Common myeloid progenitor, CD34-positive (primary cell): Measurements from ENCODE around the gene MARCOL. TPM values are rescaled to one million over a fixed set of nuclear protein-coding genes. Genes with fewer than 3 reads are reported as not detected.

ENCODE experiments used
- CTCF ChIA-PET: fragments of 350-600 bp; sonication (Branson Sonifier 250); formaldehyde crosslinking; loops from one replicate; lab custom pipeline; 2021; ENCODE audit warnings: antibody characterized with exemption; lab: Charles Lee
- POLR2A ChIA-PET: fragments of 350-600 bp; sonication (Branson Sonifier 250); formaldehyde crosslinking; loops from one replicate; lab custom pipeline; 2021; ENCODE audit warnings: antibody characterized with exemption; lab: Charles Lee
- DNase-seq, 3 donors: peaks; one replicate each; pipeline versions ENCODE4 v3.0.0 to v3.0.0-alpha.2; 2013
- H3K27ac ChIP-seq, 2 experiments: 1 replicate in 1 of 2; 2 replicates in 1 of 2; pipeline ENCODE4 v1.7.0; 2013; ENCODE audit warnings: inconsistent platforms in 2 of 2, low read length in 2 of 2, mild to moderate bottlenecking in 2 of 2, low read depth in 1 of 2, moderate library complexity in 1 of 2; ENCODE audit not compliant: severe bottlenecking in 2 of 2, insufficient read depth in 1 of 2, poor library complexity in 1 of 2
- H3K27me3 ChIP-seq, 5 experiments: replicated peaks in 2 of 5; 1 replicate in 3 of 5; 2 replicates in 2 of 5; pipeline versions ENCODE4 v1.6.1 to v1.7.0; 2013; ENCODE audit warnings: low read length in 4 of 5, mild to moderate bottlenecking in 2 of 5, moderate library complexity in 2 of 5, inconsistent platforms in 1 of 5; ENCODE audit not compliant: insufficient read depth in 5 of 5, control insufficient read depth in 4 of 5
- H3K36me3 ChIP-seq, 4 experiments: 1 replicate in 2 of 4; 2 replicates in 2 of 4; pipeline versions ENCODE4 v1.6.1 to v1.7.0; 2013; ENCODE audit warnings: low read length in 3 of 4, control low read depth in 1 of 4, mild to moderate bottlenecking in 1 of 4; ENCODE audit not compliant: control insufficient read depth in 4 of 4, insufficient read depth in 4 of 4
- H3K4me1 ChIP-seq, 4 experiments: 1 replicate in 3 of 4; 2 replicates in 1 of 4; pipeline versions ENCODE4 v1.6.1 to v1.7.1; 2013; ENCODE audit warnings: low read length in 3 of 4, mild to moderate bottlenecking in 3 of 4, control low read depth in 1 of 4, inconsistent platforms in 1 of 4, moderate library complexity in 1 of 4; ENCODE audit not compliant: control insufficient read depth in 4 of 4, insufficient read depth in 4 of 4; ENCODE audit errors: control extremely low read depth in 1 of 4
- H3K4me3 ChIP-seq, 7 experiments: 1 replicate in 4 of 7; 2 replicates in 3 of 7; pipeline versions ENCODE4 v1.5.1 to v1.7.0; 2013; ENCODE audit warnings: mild to moderate bottlenecking in 7 of 7, low read length in 6 of 7, moderate library complexity in 6 of 7, inconsistent platforms in 2 of 7, low read depth in 2 of 7, control low read depth in 1 of 7; ENCODE audit not compliant: insufficient read depth in 4 of 7, control insufficient read depth in 1 of 7; ENCODE audit errors: extremely low read depth in 1 of 7
- H3K9me3 ChIP-seq, 5 experiments: 1 replicate in 4 of 5; 2 replicates in 1 of 5; pipeline versions ENCODE4 v1.6.1 to v1.7.1; 2013; ENCODE audit warnings: low read length in 4 of 5, mild to moderate bottlenecking in 2 of 5, inconsistent platforms in 1 of 5, low read depth in 1 of 5, moderate library complexity in 1 of 5; ENCODE audit not compliant: control insufficient read depth in 4 of 5, insufficient read depth in 2 of 5; ENCODE audit errors: control extremely low read depth in 1 of 5
- WGBS: methylation state at CpG from one replicate; pipeline ENCODE4 v1.1.5; 2013; ENCODE audit not compliant: insufficient coverage; 5-methylcytosine and 5-hydroxymethylcytosine counted together
- polyA plus RNA-seq: library from polyadenylated mRNA; unstranded; fragments of 120-200 nt; gene quantifications from one replicate; pipeline ENCODE4 v1.2.1, GENCODE V29; 2013

MARCOL gene
- not detected for polyA plus RNA-seq

GRCh38 chr5:148238418-148238794, at the start of gene MARCOL:
Gene MARCOL, plus strand, starts transcription at chr5:148238525. Its CDS starts 73 bp downstream, at chr5:148238598.
- H3K4me3 ChIP-seq: no peak within 1 kb of the TSS
- no peak within 1 kb of the TSS for H3K27ac ChIP-seq
- no peaks in the 10 kb centered on the region for H3K9me3 ChIP-seq
- POLR2A ChIA-PET: no interaction called here
- no peak for DNase-seq
- H3K4me1 ChIP-seq: no peaks in the 10 kb centered on the region
- CTCF ChIA-PET: no interaction called here
- peaks cover 0 to 4% (median 0%) of the 10 kb centered on the region in 5 experiments for H3K27me3 ChIP-seq
- no CpG with 5 or more reads among the region's 2 CpGs for WGBS
- no peaks in the 10 kb centered on the region for H3K36me3 ChIP-seq

- CTCF ChIA-PET: interaction anchor here (0.8 kb wide), 1 partner anchor 92 kb away, joined by 3 read pairs; no protein-coding TSS in a partner anchor
Observed at GRCh38 chr5:148191010-148191409, 47.3 kb upstream of the MARCOL start.

GRCh38 chr5:148193202-148193601, 45.1 kb upstream of the MARCOL start:
- H3K9me3 ChIP-seq: no peaks in the 10 kb centered on the region
- POLR2A ChIA-PET: no interaction called here
- H3K27ac ChIP-seq: no peak overlapping the region
- no peak overlapping the region for H3K4me3 ChIP-seq
- CTCF ChIA-PET: no interaction called here
- no peaks in the 10 kb centered on the region for H3K36me3 ChIP-seq
- H3K27me3 ChIP-seq: no peaks in the 10 kb centered on the region
- no peaks in the 10 kb centered on the region for H3K4me1 ChIP-seq
- WGBS: 86% methylated on average over 1 of the region's 1 CpG
- no peak for DNase-seq

More at GRCh38 chr5:148191010-148191409, 47.3 kb upstream of the MARCOL start:
- Histone ChIP-seq H3K36me3 (no peaks in the 10 kb centered on the region), H3K4me3 (no peak overlapping the region), H3K27me3 (no peaks in the 10 kb centered on the region), H3K4me1 (peaks cover 0 to 8% (median 6%) of the 10 kb centered on the region in 4 experiments), H3K27ac (no peak overlapping the region), H3K9me3 (no peaks in the 10 kb centered on the region)
- POLR2A ChIA-PET: no interaction called here
- 83% methylated on average over 1 of the region's 1 CpG for WGBS
- DNase-seq: no peak

- no peaks in the 10 kb centered on the region for H3K36me3 ChIP-seq
- H3K4me1 ChIP-seq: no peaks in the 10 kb centered on the region
- H3K27ac ChIP-seq: no peak overlapping the region
- no CpG with 5 or more reads among the region's 2 CpGs for WGBS
- H3K9me3 ChIP-seq: no peaks in the 10 kb centered on the region
- peaks cover 0 to 2% (median 0%) of the 10 kb centered on the region in 5 experiments for H3K27me3 ChIP-seq
- DNase-seq: no peak
- ChIA-PET CTCF (no interaction called here), POLR2A (no interaction called here)
- no peak overlapping the region for H3K4me3 ChIP-seq
Observed at GRCh38 chr5:148201151-148201550, 37.2 kb upstream of the MARCOL start.

GRCh38 chr5:148202531-148203203, 35.7 kb upstream of the MARCOL start, which contains the start of gene SPINK6:
Gene SPINK6, plus strand, starts transcription at chr5:148203042. Its CDS starts 55 bp downstream, at chr5:148203097.
- Histone ChIP-seq H3K9me3 (no peaks in the 10 kb centered on the region), H3K36me3 (no peaks in the 10 kb centered on the region), H3K4me3 (no peak within 1 kb of the TSS), H3K27ac (no peak within 1 kb of the TSS), H3K4me1 (no peaks in the 10 kb centered on the region), H3K27me3 (peaks cover 0 to 2% (median 0%) of the 10 kb centered on the region in 5 experiments)
- ChIA-PET CTCF (no interaction called here), POLR2A (no interaction called here)
- WGBS: 100% methylated on average over 1 of the region's 2 CpGs
- no peak for DNase-seq

GRCh38 chr5:148205044-148205806, 33.1 kb upstream of the MARCOL start:
- H3K4me3 ChIP-seq: no peak overlapping the region
- CTCF ChIA-PET: no interaction called here
- WGBS: no CpG with 5 or more reads among the region's 4 CpGs
- no peak for DNase-seq
- POLR2A ChIA-PET: no interaction called here
- H3K9me3 ChIP-seq: no peaks in the 10 kb centered on the region
- H3K27ac ChIP-seq: no peak overlapping the region
- peaks cover 0 to 3% (median 0%) of the 10 kb centered on the region in 5 experiments for H3K27me3 ChIP-seq
- no peaks in the 10 kb centered on the region for H3K4me1 ChIP-seq
- H3K36me3 ChIP-seq: no peaks in the 10 kb centered on the region

GRCh38 chr5:148205865-148206264, 32.5 kb upstream of the MARCOL start:
- no peak for DNase-seq
- Histone ChIP-seq H3K27ac (no peak overlapping the region), H3K4me3 (no peak overlapping the region), H3K27me3 (peaks cover 0 to 3% (median 0%) of the 10 kb centered on the region in 5 experiments), H3K36me3 (no peaks in the 10 kb centered on the region), H3K4me1 (no peaks in the 10 kb centered on the region), H3K9me3 (no peaks in the 10 kb centered on the region)
- ChIA-PET POLR2A (no interaction called here), CTCF (no interaction called here)
- WGBS: no CpG with 5 or more reads among the region's 1 CpG
